Right lobe of liver (tissue), 6 donors: Measurements from ENCODE around the gene VAV2. TPM values are rescaled to one million over a fixed set of nuclear protein-coding genes. Genes with fewer than 3 reads are reported as not detected.

Experiments used
- ATAC-seq, 4 donors: fragments of 200-7000 bp; cut with Tn5 transposase; one replicate each; pipeline ENCODE4 v1.9.1; 2020; ENCODE audit warnings: mild to moderate bottlenecking in 4 of 4, moderate library complexity in 4 of 4
- DNase-seq, 3 donors: peaks; one replicate each; pipeline ENCODE4 v3.0.0-alpha.2; 2020
- H3K27ac ChIP-seq, 3 donors: fragments of 200-600 bp; one replicate each; pipeline ENCODE4 v1.8.0; 2022
- H3K27me3 ChIP-seq, 2 donors: fragments of 200-600 bp; one replicate each; pipeline ENCODE4 v1.8.0; 2022
- H3K36me3 ChIP-seq, 4 donors: fragments of 200-600 bp; sonication (generic) in 1 of 4; one replicate each; pipeline versions ENCODE4 v1.5.1 to v1.8.0; 2017 to 2022; ENCODE audit warnings: control low read depth in 1 of 4
- H3K4me1 ChIP-seq, 4 donors: fragments of 200-600 bp; sonication (generic) in 1 of 4; one replicate each; pipeline versions ENCODE4 v1.5.1 to v1.8.0; 2017 to 2022; ENCODE audit warnings: control low read depth in 1 of 4
- H3K4me3 ChIP-seq, 3 donors: fragments of 200-600 bp; one replicate each; pipeline ENCODE4 v1.8.0; 2022
- H3K9me3 ChIP-seq, 4 donors: fragments of 200-600 bp; sonication (generic) in 1 of 4; one replicate each; pipeline versions ENCODE4 v1.5.1 to v1.8.0; 2017 to 2022; ENCODE audit warnings: control low read depth in 1 of 4
- POLR2A ChIP-seq: fragments of 450-650 bp; IDR thresholded peaks from one replicate; pipeline ENCODE4 v1.6.1; 2017; ENCODE audit warnings: antibody characterized with exemption, mild to moderate bottlenecking
- WGBS: methylation state at CpG from one replicate; pipeline ENCODE4 v1.1.6; 2018; ENCODE audit warnings: low coverage, low lambda C conversion rate; ENCODE audit not compliant: insufficient coverage; ENCODE audit errors: missing lambda C conversion rate; 5-methylcytosine and 5-hydroxymethylcytosine counted together
- intact Hi-C, 2 donors: fragments of 100-400 bp; cut with DNase I; formaldehyde crosslinking; loops; one replicate each; pipeline versions ENCODE4 v1.11.2 to v1.14.1; 2022
- total RNA-seq, 6 experiments: library from RNA; depleted of rRNA in 2 of 6; stranded (reverse); fragments of >200 nt in 2 of 6; fragmentation: NEBNext Ultra II Directional in 3 of 6; extraction: Animal tissue kit (Norgen Biotek cat#: 25700) in 3 of 6; gene quantifications; one replicate each; pipeline versions ENCODE4 v1.1.0 to v1.2.4, GENCODE V29; 2016 to 2023
- TF ChIP-seq, protein P1 (sequence below), 4 donors: fragments of 200-600 bp in 3 of 4; fragments of 450-650 bp in 1 of 4; IDR thresholded peaks; one replicate each; pipeline versions ENCODE4 v1.5.1 to v1.8.0; 2016 to 2022; ENCODE audit warnings: antibody characterized with exemption in 4 of 4, mild to moderate bottlenecking in 2 of 4
- donor health status: DM: no; HTN: yes; CAD: no.
- donor health status: DM: no; HTN: no; CAD: no.
- donor health status: DM: no; HTN: no; CAD: no.
- donor health status: DM: no; HTN: yes; CAD: no.
- donor health status: DM: no; HTN: yes; CAD: no.

VAV2 gene
- total RNA-seq, 6 experiments from 2014 or later = 30.1 to 44.3 (median 34.9) TPM

DNA sequence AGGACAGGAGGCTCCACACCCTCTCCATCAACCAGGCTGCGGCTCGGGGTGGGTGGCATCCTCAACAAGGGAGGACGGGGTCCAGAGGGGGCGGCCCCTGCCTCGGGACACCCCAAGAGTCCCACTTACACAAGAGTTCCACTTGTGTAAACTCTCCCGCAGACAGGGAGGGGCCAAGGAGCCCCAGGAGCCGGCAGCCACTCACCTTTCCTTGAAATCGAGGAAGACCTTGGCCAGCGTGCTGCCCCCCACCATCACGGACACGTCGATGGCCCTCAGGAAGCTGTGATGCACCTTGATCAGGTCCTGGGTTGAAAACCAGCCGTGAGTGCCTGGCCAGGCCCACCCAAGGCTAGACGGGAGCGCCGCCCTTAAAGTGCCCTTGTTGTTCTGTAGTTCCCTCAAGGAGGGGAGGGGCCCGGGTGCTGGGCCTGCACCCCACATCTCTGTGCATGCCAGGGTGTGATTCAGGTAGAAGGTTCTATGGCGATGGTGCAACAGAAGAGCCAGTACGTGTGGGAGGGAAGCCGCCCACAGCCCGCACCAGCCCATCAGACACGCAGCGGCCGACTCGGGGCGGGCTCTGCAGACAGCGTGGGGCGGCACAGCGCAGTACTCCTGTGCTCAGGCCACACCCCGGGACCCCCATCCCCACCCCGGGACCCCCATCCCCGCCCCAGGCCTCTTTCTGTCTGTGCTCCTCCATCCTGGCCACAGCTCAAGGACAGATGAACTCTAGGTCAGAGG, 186.1 kb downstream of the VAV2 start:
- no peak overlapping the region for H3K27ac ChIP-seq
- no peaks in the 10 kb centered on the region for H3K9me3 ChIP-seq
- peaks cover 0 to 34% (median 15%) of the 10 kb centered on the region in 4 donors for H3K36me3 ChIP-seq
- no peak for TF ChIP-seq POLR2A
- TF ChIP-seq, protein P1, sequence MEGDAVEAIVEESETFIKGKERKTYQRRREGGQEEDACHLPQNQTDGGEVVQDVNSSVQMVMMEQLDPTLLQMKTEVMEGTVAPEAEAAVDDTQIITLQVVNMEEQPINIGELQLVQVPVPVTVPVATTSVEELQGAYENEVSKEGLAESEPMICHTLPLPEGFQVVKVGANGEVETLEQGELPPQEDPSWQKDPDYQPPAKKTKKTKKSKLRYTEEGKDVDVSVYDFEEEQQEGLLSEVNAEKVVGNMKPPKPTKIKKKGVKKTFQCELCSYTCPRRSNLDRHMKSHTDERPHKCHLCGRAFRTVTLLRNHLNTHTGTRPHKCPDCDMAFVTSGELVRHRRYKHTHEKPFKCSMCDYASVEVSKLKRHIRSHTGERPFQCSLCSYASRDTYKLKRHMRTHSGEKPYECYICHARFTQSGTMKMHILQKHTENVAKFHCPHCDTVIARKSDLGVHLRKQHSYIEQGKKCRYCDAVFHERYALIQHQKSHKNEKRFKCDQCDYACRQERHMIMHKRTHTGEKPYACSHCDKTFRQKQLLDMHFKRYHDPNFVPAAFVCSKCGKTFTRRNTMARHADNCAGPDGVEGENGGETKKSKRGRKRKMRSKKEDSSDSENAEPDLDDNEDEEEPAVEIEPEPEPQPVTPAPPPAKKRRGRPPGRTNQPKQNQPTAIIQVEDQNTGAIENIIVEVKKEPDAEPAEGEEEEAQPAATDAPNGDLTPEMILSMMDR (IDR thresholded peaks at IDR 0.05) = no peak
- no peak overlapping the region for H3K4me3 ChIP-seq
- no peaks in the 10 kb centered on the region for H3K4me1 ChIP-seq
- intact Hi-C loops = no loop called here
- H3K27me3 ChIP-seq = no peaks in the 10 kb centered on the region
- WGBS = 50% methylated on average over 2 of the region's 32 CpGs
- no peak for DNase-seq
- ATAC-seq = no peak

DNA sequence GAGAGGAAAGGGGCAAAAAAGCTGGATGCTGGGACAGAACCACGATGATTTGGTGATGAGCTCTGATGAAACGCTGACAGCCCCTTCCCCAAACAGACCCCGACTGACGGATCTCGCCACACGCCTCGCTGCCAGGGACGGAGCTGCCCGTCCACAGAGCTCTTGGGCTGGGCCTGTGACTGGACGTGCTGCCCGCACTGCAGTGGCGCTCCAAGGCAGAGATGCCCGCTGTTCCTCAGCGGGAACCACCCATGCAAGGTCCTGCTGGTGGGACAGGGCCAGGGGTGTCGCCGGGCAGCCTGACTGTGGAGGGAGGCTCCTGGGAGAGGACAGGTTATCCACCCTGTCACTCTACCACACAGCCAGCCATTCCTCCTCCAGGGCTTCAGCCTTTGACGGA, 187.9 kb downstream of the VAV2 start:
- Histone ChIP-seq H3K4me1 (no peaks in the 10 kb centered on the region), H3K9me3 (no peaks in the 10 kb centered on the region), H3K4me3 (no peak overlapping the region), H3K27me3 (no peaks in the 10 kb centered on the region), H3K36me3 (peaks cover 0 to 34% (median 14%) of the 10 kb centered on the region in 4 donors), H3K27ac (no peak overlapping the region)
- ATAC-seq (no peak), DNase-seq (no peak)
- intact Hi-C loops = no loop called here
- WGBS = 60% methylated on average over 1 of the region's 17 CpGs
- TF ChIP-seq, protein P1 (IDR thresholded peaks at IDR 0.05) = no peak
- no peak for TF ChIP-seq POLR2A

DNA sequence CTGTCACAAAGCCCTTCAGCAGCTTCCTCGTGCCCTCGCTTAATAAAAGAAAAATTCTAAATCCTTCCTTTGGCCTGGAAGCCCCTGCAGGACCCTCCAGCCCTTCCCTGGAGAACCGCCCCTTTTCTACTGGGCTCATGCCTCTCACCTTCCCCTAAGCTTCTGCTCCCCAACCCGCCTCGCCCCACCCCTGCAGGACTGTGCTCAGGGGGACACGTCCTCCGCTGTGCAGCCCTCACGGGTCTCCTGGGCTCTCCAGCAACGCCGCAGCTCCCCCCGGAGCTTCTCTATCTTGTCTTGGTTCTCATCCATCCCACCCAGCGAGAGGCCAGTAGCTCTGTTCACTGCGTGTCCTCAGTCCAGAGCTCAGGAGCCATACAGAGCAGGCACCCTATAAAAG, 188.4 kb downstream of the VAV2 start:
- Histone ChIP-seq H3K27ac (no peak overlapping the region), H3K36me3 (peaks cover 0 to 31% (median 15%) of the 10 kb centered on the region in 4 donors), H3K4me3 (no peak overlapping the region), H3K27me3 (no peaks in the 10 kb centered on the region), H3K4me1 (no peaks in the 10 kb centered on the region), H3K9me3 (no peaks in the 10 kb centered on the region)
- TF ChIP-seq, protein P1 (IDR thresholded peaks at IDR 0.05) = no peak
- no peak for TF ChIP-seq POLR2A
- WGBS = 87% methylated on average over 5 of the region's 13 CpGs
- ATAC-seq = no peak
- DNase-seq = no peak
- intact Hi-C loops = no loop called here

DNA sequence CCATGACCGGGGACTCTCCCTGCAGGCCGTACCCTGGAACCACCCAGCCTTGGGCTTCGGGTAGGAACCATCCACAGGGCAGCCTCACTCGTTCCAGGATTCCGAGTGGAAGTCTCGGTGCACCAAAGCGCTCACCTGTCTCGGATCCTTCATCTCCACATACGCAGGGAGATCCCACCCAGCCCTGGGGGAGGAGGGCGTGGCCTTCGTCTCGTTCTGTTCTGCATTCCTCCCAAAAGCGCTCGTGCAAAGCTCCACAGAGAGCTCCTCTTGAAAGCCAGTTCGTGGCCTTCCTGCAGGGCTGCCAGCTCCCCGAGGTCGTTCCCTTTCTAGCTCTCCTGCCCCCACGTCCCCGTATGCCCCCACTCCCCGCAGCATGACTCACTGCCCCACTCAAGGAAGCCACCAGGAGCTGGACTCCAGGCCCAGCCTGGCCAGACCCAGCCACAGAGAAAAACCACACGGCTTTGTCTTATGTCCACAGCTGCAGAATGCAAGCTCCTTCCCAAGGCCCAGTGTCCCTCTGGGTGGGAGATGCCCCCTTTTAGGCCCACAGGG, 189.0 kb downstream of the VAV2 start:
- Histone ChIP-seq H3K9me3 (no peaks in the 10 kb centered on the region), H3K36me3 (peaks cover 0 to 27% (median 13%) of the 10 kb centered on the region in 4 donors), H3K27me3 (no peaks in the 10 kb centered on the region), H3K27ac (no peak overlapping the region), H3K4me1 (no peaks in the 10 kb centered on the region), H3K4me3 (no peak overlapping the region)
- WGBS = no CpG with 5 or more reads among the region's 21 CpGs
- DNase-seq (no peak), ATAC-seq (no peak)
- intact Hi-C loops = no loop called here
- TF ChIP-seq, protein P1 (IDR thresholded peaks at IDR 0.05) = no peak
- no peak for TF ChIP-seq POLR2A
